ENCODE results near the gene NIFK. TPM values are rescaled to one million over a fixed set of nuclear protein-coding genes. Genes with fewer than 3 reads are reported as not detected.
"Not testable (repeated sequence)": the region's sequence is repeated elsewhere in the genome, so short reads cannot be mapped to it uniquely, and the experiment has no call there.

NIFK gene
- total and polyA plus RNA-seq, 5 donors, result 17.9 to 26.4 (median 23.9) TPM

GRCh38 chr2:121731366-121731765 is 5.3 kb downstream of the NIFK start:
- ATAC-seq (no peak), DNase-seq (no peak)
- Histone ChIP-seq H3K27me3 (ENCODE audit: control insufficient read depth, insufficient read depth) (no peaks in the 10 kb centered on the region), H3K27ac (ENCODE audit: low read length) (no peak overlapping the region), H3K9me3 (ENCODE audit: control insufficient read depth, low read length) (no peaks in the 10 kb centered on the region), H3K4me3 (ENCODE audit: low read length) (no peak overlapping the region), H3K4me1 (ENCODE audit: control insufficient read depth, insufficient read depth, low read length) (no peaks in the 10 kb centered on the region)
- intact Hi-C loops (cut with DNase I), result no loop called here
- 81% methylated on average over 6 of the region's 6 CpGs for WGBS

DNA sequence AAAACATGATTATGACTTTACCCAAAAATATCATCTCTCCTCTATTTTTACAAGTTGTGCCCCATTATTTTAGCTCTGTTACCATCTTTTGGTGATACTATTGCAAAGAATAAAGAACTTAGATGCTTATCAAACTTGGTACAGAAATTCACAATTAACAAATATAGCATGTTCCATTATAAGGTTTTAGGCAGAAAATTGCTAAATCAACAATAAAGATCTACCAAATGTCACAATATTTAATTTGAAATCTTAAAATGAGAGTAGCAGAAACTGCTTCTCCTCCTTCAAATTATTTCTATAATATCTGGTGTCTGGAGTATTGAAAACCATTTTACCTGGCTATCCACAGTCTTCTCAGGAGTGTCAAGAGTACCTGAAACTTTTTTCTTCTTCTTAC is 8.7 kb downstream of the NIFK start:
- DNase-seq (no peak), ATAC-seq (no peak)
- Histone ChIP-seq H3K9me3 (ENCODE audit: control insufficient read depth, low read length) (no peaks in the 10 kb centered on the region), H3K27me3 (ENCODE audit: control insufficient read depth, insufficient read depth) (no peaks in the 10 kb centered on the region), H3K4me3 (ENCODE audit: low read length) (no peak overlapping the region), H3K4me1 (ENCODE audit: control insufficient read depth, insufficient read depth, low read length) (no peaks in the 10 kb centered on the region), H3K27ac (ENCODE audit: low read length) (no peak overlapping the region)
- intact Hi-C loops (cut with DNase I), result no loop called here

DNA sequence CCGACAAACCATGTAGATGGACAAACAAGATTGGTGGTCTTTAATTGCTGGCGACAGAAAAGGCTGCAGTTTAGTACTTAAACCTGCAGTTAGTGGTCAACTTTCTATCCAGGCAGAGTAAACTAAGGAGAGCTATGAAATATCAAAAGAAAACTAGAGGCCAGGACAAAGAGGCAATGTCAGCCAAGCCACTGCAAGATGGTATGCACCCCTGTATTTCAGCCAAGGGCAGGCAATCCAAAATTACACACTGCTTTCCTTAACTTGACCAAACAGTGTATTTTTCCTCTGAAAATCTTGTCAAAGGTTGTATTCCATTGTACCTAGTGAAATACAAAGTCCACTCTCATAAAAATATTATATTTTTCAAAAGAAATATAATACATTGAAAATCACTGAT is 9.3 kb downstream of the NIFK start:
- DNase-seq (no peak), ATAC-seq (no peak)
- Histone ChIP-seq H3K27me3 (ENCODE audit: control insufficient read depth, insufficient read depth) (no peaks in the 10 kb centered on the region), H3K4me3 (ENCODE audit: low read length) (no peak overlapping the region), H3K4me1 (ENCODE audit: control insufficient read depth, insufficient read depth, low read length) (no peaks in the 10 kb centered on the region), H3K9me3 (ENCODE audit: control insufficient read depth, low read length) (no peaks in the 10 kb centered on the region), H3K27ac (ENCODE audit: low read length) (no peak overlapping the region)
- WGBS, result 94% methylated on average over 2 of the region's 2 CpGs
- intact Hi-C loops (cut with DNase I), result no loop called here

DNA sequence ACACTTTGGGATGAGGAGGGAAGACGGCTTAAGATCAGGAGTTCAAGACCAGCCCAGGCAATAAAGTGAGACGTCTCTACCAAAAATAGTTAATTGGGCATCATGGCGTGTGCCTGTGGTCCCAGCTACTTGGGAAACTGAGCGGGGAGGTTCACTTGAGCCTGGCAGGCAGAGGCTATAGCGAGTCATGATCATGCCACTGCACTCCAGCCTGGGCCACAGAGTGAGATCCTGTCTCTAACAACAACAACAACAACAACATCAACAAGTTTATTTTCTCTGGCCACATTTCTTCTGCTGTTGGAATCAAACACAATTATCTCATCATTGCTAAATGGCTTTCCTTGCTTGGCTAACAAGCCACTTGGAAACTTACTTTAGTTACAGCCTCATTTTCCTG is 13.4 kb downstream of the NIFK start:
- ATAC-seq, result no peak
- Histone ChIP-seq H3K4me3 (ENCODE audit: low read length) (no peak overlapping the region), H3K27ac (ENCODE audit: low read length) (no peak overlapping the region), H3K4me1 (ENCODE audit: control insufficient read depth, insufficient read depth, low read length) (no peaks in the 10 kb centered on the region), H3K9me3 (ENCODE audit: control insufficient read depth, low read length) (no peaks in the 10 kb centered on the region), H3K27me3 (ENCODE audit: control insufficient read depth, insufficient read depth) (no peaks in the 10 kb centered on the region)
- WGBS, result 82% methylated on average over 5 of the region's 5 CpGs
- intact Hi-C loops (cut with DNase I), result no loop called here
- DNase-seq, result no peak

DNA sequence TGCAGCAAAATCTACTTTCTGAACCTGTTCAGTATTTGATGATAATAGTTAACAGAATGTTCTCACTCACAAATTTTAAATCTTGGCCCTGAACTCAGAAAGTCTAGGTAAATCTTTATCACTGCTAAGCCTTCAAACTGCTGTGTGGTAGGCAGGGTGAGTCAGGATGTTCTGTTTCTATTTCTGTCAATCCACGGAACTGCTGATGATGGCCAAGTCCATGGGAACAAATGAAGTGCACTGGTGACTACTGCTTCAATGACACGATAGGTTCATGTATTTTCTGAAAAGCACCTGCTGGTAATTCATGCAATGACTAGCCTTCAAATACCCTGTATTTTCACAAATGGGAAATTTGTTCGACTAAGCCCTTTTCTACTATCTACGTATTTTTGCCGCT is 14.2 kb downstream of the NIFK start:
- DNase-seq, result no peak
- H3K9me3 ChIP-seq (ENCODE audit: control insufficient read depth, low read length), result no peaks in the 10 kb centered on the region
- H3K4me3 ChIP-seq (ENCODE audit: low read length), result no peak overlapping the region
- intact Hi-C loops (cut with DNase I), result no loop called here
- WGBS, result 65% methylated on average over 5 of the region's 5 CpGs
- no peaks in the 10 kb centered on the region for H3K27me3 ChIP-seq (ENCODE audit: control insufficient read depth, insufficient read depth)
- no peaks in the 10 kb centered on the region for H3K4me1 ChIP-seq (ENCODE audit: control insufficient read depth, insufficient read depth, low read length)
- H3K27ac ChIP-seq (ENCODE audit: low read length), result no peak overlapping the region
- ATAC-seq, result peak in 1 of 2 donors; percentile 55

DNA sequence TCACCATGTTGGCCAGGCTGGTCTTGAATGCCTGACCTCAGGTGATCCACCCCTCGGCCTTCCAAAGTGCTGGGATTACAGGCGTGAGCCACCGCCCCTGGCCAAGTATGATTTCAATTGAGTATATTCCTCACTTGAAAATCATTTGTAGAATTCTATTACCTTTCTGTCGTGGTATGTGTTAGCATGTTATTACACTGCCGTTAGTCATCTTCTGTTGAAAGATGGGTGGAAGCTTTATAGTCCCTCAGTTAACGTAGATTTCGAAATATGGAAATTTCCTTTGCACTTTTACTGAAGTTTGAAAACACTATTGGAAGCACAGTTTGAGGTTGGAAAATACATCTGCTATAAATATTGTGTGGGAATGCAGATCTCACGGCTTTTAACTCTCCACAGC is 14.7 kb downstream of the NIFK start:
- H3K4me1 ChIP-seq (ENCODE audit: control insufficient read depth, insufficient read depth, low read length), result no peaks in the 10 kb centered on the region
- intact Hi-C loops (cut with DNase I), result no loop called here
- no peaks in the 10 kb centered on the region for H3K27me3 ChIP-seq (ENCODE audit: control insufficient read depth, insufficient read depth)
- DNase-seq (no peak), ATAC-seq (no peak)
- no peaks in the 10 kb centered on the region for H3K9me3 ChIP-seq (ENCODE audit: control insufficient read depth, low read length)
- 77% methylated on average over 8 of the region's 8 CpGs for WGBS
- H3K4me3 ChIP-seq (ENCODE audit: low read length), result no peak overlapping the region
- H3K27ac ChIP-seq (ENCODE audit: low read length), result no peak overlapping the region

DNA sequence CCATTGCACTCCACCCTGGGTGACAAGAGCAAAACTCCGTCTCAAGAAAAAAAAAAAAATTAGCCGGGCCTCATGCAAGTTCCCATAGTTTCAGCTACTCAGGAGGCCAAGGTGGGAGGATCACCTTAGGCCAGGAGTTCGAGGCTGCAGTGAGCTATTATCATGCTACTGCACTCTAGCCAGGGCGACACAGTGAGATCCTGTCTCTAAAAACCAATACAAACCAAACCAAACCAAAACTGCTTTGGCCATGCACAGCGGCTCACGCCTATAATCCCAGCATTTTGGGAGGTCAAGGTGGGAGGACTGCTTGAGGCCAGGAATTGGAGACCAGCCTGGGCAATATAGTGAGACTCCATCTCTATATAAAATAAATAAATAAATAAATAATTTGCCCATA is 19.1 kb downstream of the NIFK start:
- DNase-seq (no peak), ATAC-seq (no peak)
- H3K9me3 ChIP-seq (ENCODE audit: control insufficient read depth, low read length), result no peaks in the 10 kb centered on the region
- WGBS, result 95% methylated on average over 6 of the region's 6 CpGs
- intact Hi-C loops (cut with DNase I), result loop anchor here (5.0 to 10.0 kb wide), 4 partner anchors 185 to 315 kb away; partner anchors contain the start of gene RNU4ATAC (in 2 of the 4)
- H3K27me3 ChIP-seq (ENCODE audit: control insufficient read depth, insufficient read depth), result no peaks in the 10 kb centered on the region
- no peak overlapping the region for H3K27ac ChIP-seq (ENCODE audit: low read length)
- no peaks in the 10 kb centered on the region for H3K4me1 ChIP-seq (ENCODE audit: control insufficient read depth, insufficient read depth, low read length)
- H3K4me3 ChIP-seq (ENCODE audit: low read length), result no peak overlapping the region

- H3K27ac ChIP-seq (ENCODE audit: low read length), result no peak overlapping the region
- 62% methylated on average over 1 of the region's 1 CpG for WGBS
Observed at GRCh38 chr2:121716126-121716525, 20.5 kb downstream of the NIFK start.

GRCh38 chr2:121711481-121711880 is 25.2 kb downstream of the NIFK start:
- H3K27ac ChIP-seq (ENCODE audit: low read length); ATAC-seq; H3K4me3 ChIP-seq (ENCODE audit: low read length); H3K27me3 ChIP-seq (ENCODE audit: control insufficient read depth, insufficient read depth); H3K4me1 ChIP-seq (ENCODE audit: control insufficient read depth, insufficient read depth, low read length); DNase-seq; H3K9me3 ChIP-seq (ENCODE audit: control insufficient read depth, low read length): not testable (repeated sequence)
- 89% methylated on average over 3 of the region's 3 CpGs for WGBS
- intact Hi-C loops (cut with DNase I), result loop anchor here in 2 of 4 donors (10.0 kb wide), 2 partner anchors 187 to 307 kb away; no protein-coding TSS in a partner anchor

More at GRCh38 chr2:121716126-121716525, 20.5 kb downstream of the NIFK start:
- H3K4me3 ChIP-seq (ENCODE audit: low read length), result no peak overlapping the region
- no peaks in the 10 kb centered on the region for H3K27me3 ChIP-seq (ENCODE audit: control insufficient read depth, insufficient read depth)
- intact Hi-C loops (cut with DNase I), result loop anchor here (5.0 to 10.0 kb wide), 4 partner anchors 184 to 314 kb away; partner anchors contain the start of gene RNU4ATAC (in 2 of the 4)
- H3K9me3 ChIP-seq (ENCODE audit: control insufficient read depth, low read length), result no peaks in the 10 kb centered on the region
- no peaks in the 10 kb centered on the region for H3K4me1 ChIP-seq (ENCODE audit: control insufficient read depth, insufficient read depth, low read length)
- DNase-seq (no peak), ATAC-seq (no peak)

DNA sequence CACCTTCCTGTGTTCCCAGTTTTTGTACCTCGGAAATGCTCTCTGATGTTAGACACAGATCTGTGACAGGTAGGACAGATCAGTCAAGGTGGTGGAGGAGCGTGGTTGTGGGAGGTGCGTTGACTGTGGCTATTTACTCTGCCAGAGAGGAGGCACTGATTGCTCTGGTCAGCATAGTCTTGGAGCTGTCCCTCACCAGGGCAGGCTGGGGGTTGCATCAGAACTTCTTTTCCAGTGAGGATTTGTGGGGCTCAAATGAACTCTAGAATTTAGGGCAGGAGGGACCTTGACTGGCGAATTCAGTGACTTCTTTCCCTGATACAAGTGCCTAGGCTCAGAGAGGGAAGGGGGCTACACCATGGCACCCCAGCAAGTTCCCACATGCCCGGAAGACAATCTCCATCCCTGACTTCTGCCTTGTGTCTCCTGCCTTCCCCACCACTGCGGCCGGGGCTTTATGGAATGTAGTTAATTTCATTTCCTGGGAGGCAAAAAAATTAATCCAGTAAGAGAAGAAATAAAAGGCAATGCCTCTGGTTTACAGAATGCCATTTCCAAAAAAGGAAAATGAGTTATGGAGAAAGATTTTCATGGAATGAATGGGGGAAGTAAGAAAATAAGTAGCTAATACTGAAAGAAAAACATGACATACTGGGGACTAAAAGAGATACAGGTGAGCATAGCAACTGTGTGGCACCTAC is 26.1 kb downstream of the NIFK start:
- ATAC-seq (no peak), DNase-seq (no peak)
- WGBS, result 79% methylated on average over 7 of the region's 7 CpGs
- no peaks in the 10 kb centered on the region for H3K27me3 ChIP-seq (ENCODE audit: control insufficient read depth, insufficient read depth)
- H3K27ac ChIP-seq (ENCODE audit: low read length), result no peak overlapping the region
- H3K4me1 ChIP-seq (ENCODE audit: control insufficient read depth, insufficient read depth, low read length), result no peaks in the 10 kb centered on the region
- H3K4me3 ChIP-seq (ENCODE audit: low read length), result no peak overlapping the region
- no peaks in the 10 kb centered on the region for H3K9me3 ChIP-seq (ENCODE audit: control insufficient read depth, low read length)
- intact Hi-C loops (cut with DNase I), result loop anchor here in 2 of 4 donors (10.0 kb wide), 2 partner anchors 186 to 306 kb away; no protein-coding TSS in a partner anchor

DNA sequence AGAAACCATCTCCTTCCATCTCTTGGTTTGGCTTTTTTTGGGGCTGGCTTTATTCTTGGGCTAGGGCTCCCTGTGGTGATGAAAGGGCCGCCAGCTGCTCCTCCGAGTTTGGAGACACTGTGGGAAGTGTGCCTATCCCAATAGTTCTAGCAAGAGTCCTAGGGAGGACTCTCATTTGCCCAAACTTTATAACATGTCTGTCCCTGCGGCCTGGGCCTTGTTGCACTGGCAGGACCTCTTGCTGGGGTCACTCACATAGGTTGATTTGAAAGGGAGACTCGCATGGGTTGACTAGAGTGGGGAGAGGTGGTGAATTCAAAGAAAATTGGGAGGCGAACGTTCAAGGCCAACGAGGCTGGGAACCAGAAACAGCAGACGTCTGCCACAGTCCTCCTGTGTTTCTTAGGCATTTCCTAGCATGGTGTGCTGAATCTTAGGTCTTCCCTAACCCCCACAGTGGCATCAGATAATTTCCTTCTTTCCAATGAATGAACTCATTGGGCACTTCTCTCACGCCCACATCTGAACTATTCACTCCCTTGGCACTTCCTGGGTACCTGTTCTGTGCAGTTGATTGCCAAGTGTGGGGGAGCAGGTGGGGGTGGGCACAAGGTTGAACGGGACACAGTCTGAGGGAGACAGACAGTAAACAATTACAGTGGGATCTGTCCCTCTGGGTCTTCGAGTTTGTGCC is 26.8 kb downstream of the NIFK start:
- Histone ChIP-seq H3K4me3 (ENCODE audit: low read length) (no peak overlapping the region), H3K4me1 (ENCODE audit: control insufficient read depth, insufficient read depth, low read length) (no peaks in the 10 kb centered on the region), H3K27ac (ENCODE audit: low read length) (no peak overlapping the region), H3K27me3 (ENCODE audit: control insufficient read depth, insufficient read depth) (no peaks in the 10 kb centered on the region), H3K9me3 (ENCODE audit: control insufficient read depth, low read length) (no peaks in the 10 kb centered on the region)
- intact Hi-C loops (cut with DNase I), result loop anchor here in 2 of 4 donors (10.0 kb wide), 2 partner anchors 185 to 305 kb away; no protein-coding TSS in a partner anchor
- 73% methylated on average over 11 of the region's 11 CpGs for WGBS
- ATAC-seq, result no peak
- no peak for DNase-seq
